A673 (cell line): Measurements from ENCODE around the gene SLC50A1. TPM values are rescaled to one million over a fixed set of nuclear protein-coding genes. Genes with fewer than 3 reads are reported as not detected.

Source experiments
- BruUV-seq: library from RNA; stranded (reverse); fragments of 400-500 nt; replicated peaks from 2 replicates; lab custom pipeline; 2021; lab: Mats Ljungman, UMichigan
- CTCF ChIA-PET: fragments of 300-600 bp; sonication (Branson Sonifier 250); formaldehyde crosslinking; loops from one replicate; lab custom pipeline; 2022; ENCODE audit warnings: antibody characterized with exemption; lab: Charles Lee
- POLR2A ChIA-PET: fragments of 300-600 bp; sonication (Branson Sonifier 250); formaldehyde crosslinking; loops from one replicate; lab custom pipeline; 2022; ENCODE audit warnings: antibody characterized with exemption; ENCODE audit not compliant: low non-redundant PET; lab: Charles Lee
- DNase-seq: peaks from one replicate; pipeline ENCODE4 v3.0.0-alpha.2; 2015; ENCODE audit warnings: low spot score
- H3K27ac ChIP-seq: fragments of 200-600 bp; sonication (generic); 2 replicates; pipeline ENCODE4 v1.5.1; 2016; ENCODE audit warnings: mixed run types, low read depth, mild to moderate bottlenecking, mixed read lengths, antibody characterized with exemption, low read length; ENCODE audit not compliant: poor library complexity, severe bottlenecking
- H3K27me3 ChIP-seq: fragments of 200-600 bp; sonication (generic); replicated peaks from 2 replicates; pipeline ENCODE4 v1.6.1; 2017; ENCODE audit warnings: mixed run types, low read depth, mild to moderate bottlenecking, mixed read lengths, antibody characterized with exemption, low read length; ENCODE audit not compliant: insufficient read depth, poor library complexity
- H3K36me3 ChIP-seq: fragments of 200-600 bp; sonication (generic); 2 replicates; pipeline ENCODE4 v1.6.1; 2016; ENCODE audit warnings: mixed run types, mild to moderate bottlenecking, mixed read lengths, antibody characterized with exemption, low read length; ENCODE audit not compliant: insufficient read depth, poor library complexity, severe bottlenecking
- H3K4me1 ChIP-seq: fragments of 200-600 bp; sonication (generic); 2 replicates; pipeline ENCODE4 v1.6.1; 2017; ENCODE audit warnings: mixed run types, mild to moderate bottlenecking, mixed read lengths, antibody characterized with exemption, low read length; ENCODE audit not compliant: insufficient read depth, poor library complexity, severe bottlenecking
- H3K4me3 ChIP-seq: fragments of 200-600 bp; sonication (generic); 2 replicates; pipeline ENCODE4 v1.5.1; 2016; ENCODE audit warnings: low read depth, mixed run types, mild to moderate bottlenecking, mixed read lengths, low read length; ENCODE audit not compliant: poor library complexity, severe bottlenecking
- H3K9me3 ChIP-seq: fragments of 200-600 bp; sonication (generic); 2 replicates; pipeline ENCODE4 v1.6.1; 2016; ENCODE audit warnings: mixed run types, low read depth, mild to moderate bottlenecking, mixed read lengths, antibody characterized with exemption, low read length; ENCODE audit not compliant: poor library complexity, severe bottlenecking
- EZH2 ChIP-seq: fragments of 200-600 bp; sonication (generic); IDR thresholded peaks from 2 replicates; pipeline ENCODE4 v1.6.1; 2017; ENCODE audit warnings: borderline replicate concordance, low read depth, mild to moderate bottlenecking, mixed read lengths, antibody characterized with exemption, low read length; ENCODE audit not compliant: poor library complexity, severe bottlenecking
- intact Hi-C: fragments of 100-400 bp; cut with micrococcal nuclease; formaldehyde crosslinking; loops from one replicate; pipeline ENCODE4 v1.10.0; 2022; ENCODE audit not compliant: unreplicated experiment
- total RNA-seq: library from RNA; stranded (reverse); gene quantifications from 2 replicates; pipeline ENCODE4 v1.2.3, GENCODE V29; 2021
- TF ChIP-seq, protein P1 (sequence below): fragments of 300-800, 200-600 bp; sonication (generic); conservative IDR thresholded peaks from 2 replicates; pipeline ENCODE4 v1.5.1; 2017; ENCODE audit warnings: low read depth, mild to moderate bottlenecking, antibody characterized with exemption, low read length, moderate library complexity, mixed read lengths

Gene SLC50A1
- total RNA-seq, 1 experiment from 2014 or later, result 30.3 TPM

DNA sequence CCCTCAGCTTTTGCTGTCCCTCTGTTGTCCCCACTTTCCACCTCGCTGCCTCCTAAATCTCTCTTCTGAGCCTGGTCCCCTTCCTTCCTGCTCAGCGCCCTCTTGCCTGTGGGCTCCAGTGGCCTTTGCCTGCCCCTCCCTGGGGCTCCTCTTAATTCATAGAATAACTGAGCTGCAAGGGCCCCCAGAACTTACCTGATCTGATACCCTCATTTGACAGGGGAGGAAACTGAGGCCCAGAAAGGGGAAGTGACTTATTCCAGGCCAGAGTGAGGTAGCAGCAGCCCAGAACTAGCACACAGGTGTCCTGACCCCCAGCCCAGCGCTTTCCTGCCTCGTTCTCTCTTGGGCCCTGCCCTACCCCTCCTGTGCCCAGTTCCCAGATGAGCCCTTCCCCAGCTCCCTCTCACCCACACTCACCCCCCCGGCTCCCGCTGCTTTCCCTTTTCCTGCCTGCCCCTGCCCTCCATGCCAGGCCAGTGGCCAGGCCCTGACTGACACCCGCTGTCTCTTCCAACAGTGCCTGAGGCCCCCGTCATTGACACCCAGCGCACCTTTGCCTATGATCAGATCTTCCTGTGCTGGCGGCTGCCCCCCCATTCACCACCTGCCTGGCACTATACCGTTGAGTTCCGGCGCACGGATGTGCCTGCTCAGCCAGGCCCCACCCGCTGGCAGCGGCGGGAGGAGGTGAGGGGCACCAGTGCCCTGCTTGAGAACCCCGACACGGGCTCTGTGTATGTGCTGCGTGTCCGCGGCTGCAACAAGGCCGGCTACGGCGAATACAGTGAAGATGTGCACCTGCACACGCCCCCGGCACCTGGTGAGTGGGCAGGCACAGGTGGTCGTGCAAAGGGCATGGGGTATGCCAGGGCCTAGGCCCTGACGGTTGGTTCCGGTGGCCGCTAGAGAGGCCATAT is 43.7 kb downstream of the SLC50A1 start:
- intact Hi-C loops, result loop anchor here (10.0 kb wide), 2 partner anchors 145 to 415 kb away; partner anchors contain the start of gene RUSC1
- no peak for TF ChIP-seq EZH2
- TF ChIP-seq, protein P1, sequence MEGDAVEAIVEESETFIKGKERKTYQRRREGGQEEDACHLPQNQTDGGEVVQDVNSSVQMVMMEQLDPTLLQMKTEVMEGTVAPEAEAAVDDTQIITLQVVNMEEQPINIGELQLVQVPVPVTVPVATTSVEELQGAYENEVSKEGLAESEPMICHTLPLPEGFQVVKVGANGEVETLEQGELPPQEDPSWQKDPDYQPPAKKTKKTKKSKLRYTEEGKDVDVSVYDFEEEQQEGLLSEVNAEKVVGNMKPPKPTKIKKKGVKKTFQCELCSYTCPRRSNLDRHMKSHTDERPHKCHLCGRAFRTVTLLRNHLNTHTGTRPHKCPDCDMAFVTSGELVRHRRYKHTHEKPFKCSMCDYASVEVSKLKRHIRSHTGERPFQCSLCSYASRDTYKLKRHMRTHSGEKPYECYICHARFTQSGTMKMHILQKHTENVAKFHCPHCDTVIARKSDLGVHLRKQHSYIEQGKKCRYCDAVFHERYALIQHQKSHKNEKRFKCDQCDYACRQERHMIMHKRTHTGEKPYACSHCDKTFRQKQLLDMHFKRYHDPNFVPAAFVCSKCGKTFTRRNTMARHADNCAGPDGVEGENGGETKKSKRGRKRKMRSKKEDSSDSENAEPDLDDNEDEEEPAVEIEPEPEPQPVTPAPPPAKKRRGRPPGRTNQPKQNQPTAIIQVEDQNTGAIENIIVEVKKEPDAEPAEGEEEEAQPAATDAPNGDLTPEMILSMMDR, result no peak
- BruUV-seq, result no TSS peak
- no peak for DNase-seq
- ChIA-PET POLR2A (no interaction called here), CTCF (no interaction called here)
- Histone ChIP-seq H3K4me1 (peaks cover 7% of the 10 kb centered on the region), H3K27me3 (no peaks in the 10 kb centered on the region), H3K36me3 (peaks cover 4% of the 10 kb centered on the region), H3K4me3 (no peak overlapping the region), H3K27ac (no peak overlapping the region), H3K9me3 (no peaks in the 10 kb centered on the region)

DNA sequence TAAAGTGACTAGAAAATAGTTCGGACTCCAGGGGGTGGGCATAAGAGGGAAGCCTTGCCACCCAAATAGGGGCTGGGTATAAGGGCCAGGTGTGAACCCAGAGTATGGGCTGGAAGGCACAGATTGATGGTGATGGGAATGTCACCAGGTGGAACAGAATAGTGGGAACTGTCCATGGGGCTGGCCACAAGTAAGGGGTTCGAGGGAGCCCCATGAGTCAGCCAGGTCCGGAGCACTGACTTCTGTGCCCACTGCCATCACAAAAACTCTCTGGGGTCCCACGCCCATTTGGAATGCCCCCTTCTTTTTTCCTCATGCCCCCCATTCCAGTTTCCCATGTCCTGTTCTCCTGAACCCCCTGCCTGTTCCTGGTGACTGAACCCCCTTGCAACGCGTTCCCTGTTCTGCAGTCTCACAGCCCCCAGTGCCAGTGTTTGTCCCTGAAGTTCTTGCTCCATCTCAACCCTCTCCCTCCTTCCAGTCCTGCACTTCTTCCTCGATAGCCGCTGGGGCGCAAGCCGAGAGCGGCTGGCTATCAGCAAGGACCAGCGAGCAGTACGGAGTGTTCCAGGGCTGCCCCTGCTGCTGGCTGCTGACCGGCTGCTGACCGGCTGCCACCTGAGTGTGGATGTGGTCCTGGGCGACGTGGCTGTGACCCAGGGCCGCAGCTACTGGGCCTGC is 45.9 kb downstream of the SLC50A1 start:
- peaks cover 4% of the 10 kb centered on the region for H3K36me3 ChIP-seq
- no peak overlapping the region for H3K27ac ChIP-seq
- no peaks in the 10 kb centered on the region for H3K9me3 ChIP-seq
- TF ChIP-seq EZH2, result no peak
- TF ChIP-seq, protein P1, result no peak
- no peaks in the 10 kb centered on the region for H3K4me1 ChIP-seq
- ChIA-PET POLR2A (no interaction called here), CTCF (no interaction called here)
- no peak for DNase-seq
- no peaks in the 10 kb centered on the region for H3K27me3 ChIP-seq
- intact Hi-C loops, result no loop called here
- no peak overlapping the region for H3K4me3 ChIP-seq
- no TSS peak for BruUV-seq

DNA sequence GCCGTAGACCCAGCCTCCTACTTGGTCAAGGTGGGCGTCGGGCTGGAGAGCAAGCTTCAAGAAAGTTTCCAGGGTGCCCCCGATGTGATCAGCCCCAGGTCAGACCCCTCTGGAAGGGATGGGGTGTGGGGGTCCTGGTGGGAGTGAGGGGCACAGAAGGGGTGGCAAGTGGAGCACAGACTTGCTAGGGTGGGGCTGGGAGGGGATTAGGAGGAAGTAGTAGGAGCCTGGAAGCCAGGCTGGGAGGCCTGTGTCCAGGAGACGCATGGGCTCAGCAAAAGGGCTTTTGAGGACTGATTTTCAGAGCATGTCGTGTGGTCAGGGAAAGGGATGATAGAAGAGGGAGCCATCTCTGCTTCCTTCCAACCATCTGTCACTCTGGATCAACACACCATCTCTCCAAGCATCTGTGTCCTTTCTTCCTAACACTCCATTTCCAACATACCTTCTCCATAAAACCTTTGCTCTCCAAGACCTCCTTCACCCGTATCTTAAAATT is 46.4 kb downstream of the SLC50A1 start:
- H3K9me3 ChIP-seq, result no peaks in the 10 kb centered on the region
- H3K4me3 ChIP-seq, result no peak overlapping the region
- no TSS peak for BruUV-seq
- ChIA-PET POLR2A (no interaction called here), CTCF (no interaction called here)
- DNase-seq, result no peak
- H3K36me3 ChIP-seq, result peaks cover 4% of the 10 kb centered on the region
- TF ChIP-seq EZH2, result no peak
- TF ChIP-seq, protein P1, result no peak
- no peaks in the 10 kb centered on the region for H3K4me1 ChIP-seq
- intact Hi-C loops, result no loop called here
- no peaks in the 10 kb centered on the region for H3K27me3 ChIP-seq
- no peak overlapping the region for H3K27ac ChIP-seq
